RWPE2 (cell line): ENCODE data around the gene ZBTB20.

ENCODE experiments used
- ATAC-seq: fragments of 200-7000 bp; cut with Tn5 transposase; 3 replicates; pipeline ENCODE4 v1.9.1; 2021; ENCODE audit warnings: low read depth
- DNase-seq: peaks from one replicate; pipeline ENCODE4 v3.0.0-alpha.2; 2020; ENCODE audit warnings: low spot score
- H3K27ac ChIP-seq: fragments of 450-650 bp; 2 replicates; pipeline ENCODE4 v1.5.1; 2017; ENCODE audit warnings: mild to moderate bottlenecking; ENCODE audit not compliant: poor library complexity, severe bottlenecking
- H3K27me3 ChIP-seq: fragments of 250-450 bp; sonication (Bioruptor Pico); 2 replicates; pipeline ENCODE4 v1.5.1; 2021; ENCODE audit warnings: mild to moderate bottlenecking, moderate library complexity; ENCODE audit not compliant: insufficient read depth, poor library complexity, severe bottlenecking
- H3K36me3 ChIP-seq: fragments of 250-450 bp; sonication (Bioruptor Pico); 2 replicates; pipeline ENCODE4 v1.5.1; 2020; ENCODE audit warnings: low read depth, mild to moderate bottlenecking, moderate library complexity
- H3K4me1 ChIP-seq: fragments of 250-450 bp; sonication (Bioruptor Pico); 2 replicates; pipeline ENCODE4 v1.5.1; 2021; ENCODE audit warnings: mild to moderate bottlenecking, moderate library complexity; ENCODE audit not compliant: insufficient read depth, poor library complexity, severe bottlenecking
- H3K4me3 ChIP-seq: fragments of 250-450 bp; sonication (Bioruptor Pico); 2 replicates; pipeline ENCODE4 v1.5.1; 2021; ENCODE audit warnings: mild to moderate bottlenecking, moderate library complexity; ENCODE audit not compliant: severe bottlenecking
- H3K9me3 ChIP-seq: fragments of 250-450 bp; sonication (Bioruptor Pico); 2 replicates; pipeline ENCODE4 v1.5.1; 2021; ENCODE audit warnings: mild to moderate bottlenecking, moderate library complexity; ENCODE audit not compliant: severe bottlenecking
- CTCF ChIP-seq: fragments of 450-650 bp; IDR thresholded peaks from one replicate; pipeline ENCODE4 v1.5.1; 2017; ENCODE audit warnings: mild to moderate bottlenecking, moderate library complexity; ENCODE audit not compliant: poor library complexity, severe bottlenecking

Gene ZBTB20

GRCh38 chr3:114528517-114528916 is 618.6 kb downstream of the ZBTB20 start:
- Histone ChIP-seq H3K36me3 (no peaks in the 10 kb centered on the region), H3K9me3 (no peaks in the 10 kb centered on the region), H3K4me1 (no peaks in the 10 kb centered on the region), H3K27ac (no peak overlapping the region), H3K4me3 (no peak overlapping the region), H3K27me3 (no peaks in the 10 kb centered on the region)
- DNase-seq, result no peak
- no peak for TF ChIP-seq CTCF
- no peak for ATAC-seq

GRCh38 chr3:114527036-114527644 is 619.9 kb downstream of the ZBTB20 start:
- peak; percentile 48; the same call in 1 of the 3 replicates for ATAC-seq
- Histone ChIP-seq H3K36me3 (no peaks in the 10 kb centered on the region), H3K27me3 (no peaks in the 10 kb centered on the region), H3K4me1 (no peaks in the 10 kb centered on the region), H3K27ac (no peak overlapping the region), H3K4me3 (no peak overlapping the region), H3K9me3 (no peaks in the 10 kb centered on the region)
- peak; percentile 73 for TF ChIP-seq CTCF
- no peak for DNase-seq

GRCh38 chr3:114525278-114525677 is 621.8 kb downstream of the ZBTB20 start:
- Histone ChIP-seq H3K27me3 (no peaks in the 10 kb centered on the region), H3K27ac (no peak overlapping the region), H3K4me3 (no peak overlapping the region), H3K36me3 (no peaks in the 10 kb centered on the region), H3K4me1 (no peaks in the 10 kb centered on the region), H3K9me3 (no peaks in the 10 kb centered on the region)
- DNase-seq, result no peak
- no peak for TF ChIP-seq CTCF
- no peak for ATAC-seq

GRCh38 chr3:114519415-114519814 is 627.7 kb downstream of the ZBTB20 start:
- ATAC-seq (peak; percentile 77), DNase-seq (no peak)
- Histone ChIP-seq H3K9me3 (no peaks in the 10 kb centered on the region), H3K4me3 (no peak overlapping the region), H3K36me3 (no peaks in the 10 kb centered on the region), H3K27ac (no peak overlapping the region), H3K27me3 (no peaks in the 10 kb centered on the region), H3K4me1 (no peaks in the 10 kb centered on the region)
- TF ChIP-seq CTCF, result no peak

GRCh38 chr3:114518206-114518808 is 628.8 kb downstream of the ZBTB20 start:
- Histone ChIP-seq H3K4me1 (no peaks in the 10 kb centered on the region), H3K9me3 (no peaks in the 10 kb centered on the region), H3K27ac (no peak overlapping the region), H3K36me3 (no peaks in the 10 kb centered on the region), H3K27me3 (no peaks in the 10 kb centered on the region), H3K4me3 (no peak overlapping the region)
- TF ChIP-seq CTCF, result no peak
- ATAC-seq (no peak), DNase-seq (no peak)
